Head of caudate nucleus (tissue), 42 donors: ENCODE results near the gene UNC93B1.

Source experiments
- DNase-seq, 42 donors: peaks; one replicate each; pipeline versions ENCODE4 v3.0.0 to v3.0.0-alpha.2; 2020 to 2021; ENCODE audit warnings: mixed read lengths in 7 of 42
- intact Hi-C: fragments of 100-400 bp; cut with DNase I; formaldehyde crosslinking; loops from one replicate; pipeline ENCODE4 v1.15.0; 2022

UNC93B1 gene

DNA sequence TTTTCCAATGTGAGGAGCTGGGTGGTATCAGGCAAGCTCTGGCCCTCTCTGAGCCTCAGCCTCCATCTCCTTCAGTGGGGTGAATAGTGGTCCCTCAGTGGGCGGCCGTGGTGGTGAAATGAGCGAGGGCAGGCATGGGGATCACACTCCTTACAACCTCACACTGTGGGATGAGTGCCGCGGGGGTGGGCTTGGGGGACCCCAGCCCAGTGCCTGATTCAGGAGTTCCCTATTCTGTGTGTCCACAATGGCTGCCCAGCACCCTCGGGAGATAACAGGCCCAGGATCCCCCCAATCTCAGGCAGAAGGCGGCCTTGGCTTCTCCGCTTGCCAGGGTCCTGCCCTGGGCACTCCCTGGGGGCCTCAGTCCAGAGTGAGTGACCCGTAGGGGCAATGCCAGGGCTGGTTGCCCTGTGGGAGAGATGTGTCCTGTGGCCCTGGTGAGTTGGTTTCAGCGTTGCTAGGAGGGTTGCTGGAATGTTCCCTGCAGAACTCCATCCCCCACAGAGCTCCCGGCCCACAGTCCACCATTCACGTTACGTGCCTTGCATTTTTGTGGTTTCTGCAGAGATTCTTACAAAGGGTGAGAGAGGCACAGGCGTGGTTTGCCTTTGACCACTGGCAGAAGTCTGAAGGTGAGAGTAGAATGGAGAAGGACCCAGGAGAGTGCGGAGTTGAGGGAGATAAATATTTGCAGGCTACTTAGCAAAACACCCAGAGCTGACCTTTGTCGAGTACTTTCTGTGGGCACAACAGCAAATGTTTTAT lies 9.1 kb upstream of the UNC93B1 start:
- intact Hi-C loops = loop anchor here (10.0 kb wide), 1 partner anchor 192 kb away; no protein-coding TSS in a partner anchor
- peak in 6 of 42 donors; percentile 37 to 66 (median 57) for DNase-seq

GRCh38 chr11:68012044-68012842 lies 8.3 kb upstream of the UNC93B1 start:
- intact Hi-C loops = loop anchor here (10.0 kb wide), 1 partner anchor 193 kb away; no protein-coding TSS in a partner anchor
- DNase-seq = no peak

- intact Hi-C loops = loop anchor here (10.0 kb wide), 1 partner anchor 194 kb away; no protein-coding TSS in a partner anchor
Measured at GRCh38 chr11:68011051-68011943, 7.4 kb upstream of the UNC93B1 start.

GRCh38 chr11:68010090-68011041 lies 6.5 kb upstream of the UNC93B1 start, which contains the start of gene ALDH3B1:
TSS of gene ALDH3B1 (plus strand) at chr11:68010327. CDS start at chr11:68015298, 4,971 bp downstream.
- intact Hi-C loops = loop anchor here (10.0 kb wide), 1 partner anchor 194 kb away; no protein-coding TSS in a partner anchor
- DNase-seq = peak; percentile 53 to 90 (median 78)

More at GRCh38 chr11:68011051-68011943, 7.4 kb upstream of the UNC93B1 start:
- peak in 1 of 42 donors; percentile 37 for DNase-seq

- DNase-seq = peak in 1 of 42 donors; percentile 8
- intact Hi-C loops = loop anchor here (10.0 kb wide), 1 partner anchor 195 kb away; no protein-coding TSS in a partner anchor
Measured at GRCh38 chr11:68009391-68010089, 5.6 kb upstream of the UNC93B1 start.

DNA sequence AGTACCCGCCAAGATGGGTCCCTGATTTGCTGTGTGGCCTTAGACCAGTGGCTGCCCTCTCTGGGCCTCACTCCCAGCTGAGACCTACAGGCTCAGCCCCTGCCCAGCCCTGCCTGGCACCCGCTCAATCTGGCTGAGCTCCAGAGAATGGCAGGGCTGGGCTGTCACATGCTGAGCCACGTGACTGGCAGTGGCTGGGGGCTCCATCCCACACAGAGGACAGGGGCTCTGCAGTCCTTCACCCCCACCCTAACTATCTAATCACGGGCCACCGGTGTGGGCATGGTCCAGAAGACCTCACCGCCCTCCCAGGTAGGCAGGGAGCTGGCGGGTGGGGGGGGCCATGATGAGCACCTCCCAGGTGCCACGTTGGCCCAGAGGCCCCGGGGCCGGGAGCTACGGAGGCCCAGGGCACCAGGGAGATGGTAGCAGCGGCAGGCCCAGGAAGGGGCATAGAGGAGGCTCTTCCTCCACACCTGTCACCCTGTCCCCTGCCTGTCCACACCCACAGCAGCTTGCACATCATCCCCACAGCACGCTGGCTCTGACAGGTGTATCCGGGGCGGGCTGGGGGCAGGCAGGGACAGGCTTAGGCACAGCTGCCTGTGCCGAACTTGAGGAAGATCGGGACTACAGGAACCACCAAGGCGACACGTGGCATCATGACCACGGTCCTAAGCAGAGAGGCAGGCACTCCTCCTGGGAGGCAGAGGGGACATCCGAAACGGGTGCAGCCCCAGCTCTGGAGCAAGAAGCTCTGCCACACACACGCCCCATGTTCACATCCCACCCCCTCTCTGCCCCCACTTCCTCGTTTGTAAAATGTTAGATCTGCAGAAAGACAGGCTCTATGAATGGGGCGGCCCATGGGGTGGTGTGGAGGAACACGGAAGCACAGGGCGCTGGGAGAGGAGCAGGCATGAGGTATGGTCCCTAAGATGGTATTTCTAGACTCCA lies 4.8 kb upstream of the UNC93B1 start:
- intact Hi-C loops = no loop called here

DNA sequence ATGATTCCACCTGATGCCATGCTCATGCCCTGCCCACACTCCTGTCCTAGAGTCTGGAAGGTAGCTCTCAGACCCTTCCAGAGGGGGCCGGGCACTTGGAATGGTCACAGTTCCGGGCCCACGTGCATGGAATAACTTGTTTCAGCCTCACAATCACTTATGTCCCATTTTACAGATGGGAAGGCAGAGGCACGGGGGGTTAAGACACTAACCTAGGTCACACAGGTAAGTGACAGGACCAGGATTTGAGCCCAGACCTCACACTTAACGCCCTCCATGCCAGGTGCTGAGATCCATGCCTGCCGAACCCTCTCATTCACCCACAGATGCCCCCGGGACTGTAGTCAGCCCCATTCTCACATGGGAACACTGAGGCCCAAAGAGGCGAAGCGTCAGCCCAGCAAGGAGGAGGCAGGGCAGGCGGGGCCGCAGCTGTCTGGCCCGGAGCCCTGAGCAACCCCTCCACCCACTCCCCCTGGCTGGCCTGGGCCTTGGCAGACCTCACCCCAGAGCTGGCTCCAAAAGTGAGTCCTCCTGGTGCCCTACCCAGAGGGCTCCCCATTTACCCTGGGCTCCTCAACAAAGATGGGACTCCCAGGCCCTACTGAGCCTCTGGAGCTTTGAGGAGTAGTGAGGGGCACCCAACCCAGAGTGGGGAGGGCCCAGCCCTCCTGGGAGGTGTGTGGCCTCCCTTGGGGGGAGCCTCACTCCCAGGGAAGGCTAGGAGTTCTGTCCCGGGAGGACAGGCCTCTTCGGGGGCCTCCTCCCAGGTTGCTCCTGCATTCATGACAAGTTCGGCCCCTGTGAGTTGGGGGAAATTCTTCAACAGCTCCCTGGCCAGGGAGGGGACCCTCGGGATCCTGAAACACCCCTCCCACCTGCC lies 3.8 kb upstream of the UNC93B1 start:
- peak in 1 of 42 donors; percentile 3 for DNase-seq
- intact Hi-C loops = no loop called here

More for the DNA sequence above, 4.8 kb upstream of the UNC93B1 start:
- peak in 11 of 42 donors; percentile 33 to 72 (median 48) for DNase-seq

GRCh38 chr11:68006606-68007166 lies 2.8 kb upstream of the UNC93B1 start:
- intact Hi-C loops = no loop called here
- no peak for DNase-seq

- intact Hi-C loops = no loop called here
- DNase-seq = peak; percentile 49 to 92 (median 80)
Measured at GRCh38 chr11:68004551-68005335, 846 bp upstream of the UNC93B1 start.

DNA sequence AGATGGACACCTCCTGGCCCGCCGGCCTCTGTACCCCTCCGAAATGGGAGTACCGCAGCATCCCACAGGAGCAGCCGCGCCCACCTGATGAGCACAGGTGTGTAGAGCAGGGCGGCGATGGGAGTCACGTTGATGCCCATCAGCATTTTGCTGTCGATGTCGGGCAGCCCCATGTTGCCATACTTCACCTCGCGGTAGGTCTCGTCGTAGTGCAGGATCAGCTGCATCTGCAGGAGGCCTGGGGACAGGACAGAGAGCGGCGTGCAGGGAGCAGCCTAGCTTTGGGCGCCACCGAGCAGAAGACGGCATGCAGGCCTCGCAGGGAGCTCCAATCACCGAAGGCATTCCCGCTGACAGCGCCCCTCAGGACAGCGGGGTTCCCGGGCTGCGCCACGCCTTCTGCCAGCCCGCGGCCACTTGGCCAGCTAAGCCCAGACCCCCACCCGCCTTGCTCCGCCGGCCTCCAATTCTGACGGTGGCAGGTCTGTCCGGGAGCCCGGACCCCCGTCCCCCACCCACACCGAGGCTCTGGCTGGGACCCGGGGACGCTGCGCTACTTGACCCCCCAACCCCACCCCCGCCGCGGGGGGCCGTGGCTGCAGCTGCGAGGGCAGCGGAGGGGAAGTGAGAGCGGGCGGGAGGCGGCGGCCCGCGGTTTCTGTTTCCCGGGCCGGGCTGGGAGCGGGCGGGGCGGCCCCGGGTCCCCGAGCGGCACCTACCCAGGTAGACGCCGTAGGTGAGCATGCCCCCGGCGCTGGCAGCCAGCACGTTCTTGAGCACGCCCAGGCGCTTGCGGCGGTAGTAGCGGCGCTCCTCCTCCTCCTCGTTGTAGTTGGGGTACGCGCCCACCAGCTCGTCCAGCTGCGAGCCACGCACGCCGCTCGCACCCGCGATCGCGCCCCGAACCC lies 705 bp downstream of the UNC93B1 start:
- peak in 27 of 42 donors; percentile 29 to 71 (median 51) for DNase-seq
- intact Hi-C loops = no loop called here

- peak in 3 of 42 donors; percentile 21 to 44 (median 22) for DNase-seq
- intact Hi-C loops = no loop called here
Measured at GRCh38 chr11:68002575-68002937, 1.3 kb downstream of the UNC93B1 start.

DNA sequence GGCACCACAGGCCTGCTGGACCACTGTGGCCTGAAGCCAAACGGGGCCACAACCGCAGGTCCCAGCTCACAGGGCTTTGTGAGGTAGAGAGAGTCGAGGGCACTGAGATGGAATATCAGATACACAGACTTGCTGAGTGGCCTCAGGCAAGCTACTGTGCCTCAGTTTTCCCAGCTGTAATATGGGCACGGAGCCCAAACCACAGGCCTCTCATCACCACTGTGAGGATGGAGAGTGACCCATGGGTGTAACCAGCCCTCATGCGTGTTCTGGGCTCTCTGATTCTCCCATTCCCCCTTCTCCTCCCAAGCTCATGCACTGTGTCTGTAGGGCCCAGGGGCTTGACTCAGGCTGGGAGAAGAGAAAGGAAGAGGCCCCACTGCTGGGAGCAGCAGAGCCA lies 4.2 kb downstream of the UNC93B1 start:
- intact Hi-C loops = no loop called here
- DNase-seq = no peak

DNA sequence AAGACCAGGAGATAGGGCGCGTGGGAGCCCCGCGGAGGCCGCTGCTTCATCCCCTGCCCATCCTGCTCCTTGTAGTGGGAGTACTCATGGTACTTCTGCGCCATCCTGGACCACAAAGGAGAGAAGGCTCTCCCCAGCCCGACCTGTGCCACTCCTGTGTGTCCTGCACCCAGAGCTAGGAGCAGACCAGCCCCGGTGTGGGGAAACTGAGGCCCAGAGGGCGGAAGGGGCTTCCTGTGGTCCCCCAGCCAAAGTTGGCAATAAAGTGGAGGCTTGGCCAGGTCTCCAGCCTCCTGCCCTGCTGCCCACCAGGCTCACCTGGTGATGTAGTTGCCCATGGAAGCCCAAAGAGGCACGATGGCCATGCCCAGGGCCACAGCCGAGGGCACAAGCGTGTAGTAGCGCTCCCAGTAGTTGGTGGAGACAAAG lies 4.7 kb downstream of the UNC93B1 start:
- DNase-seq = no peak
- intact Hi-C loops = no loop called here
